HEK293 (cell line): ENCODE measurements around the gene CMAS.

Source experiments
- GLI2 ChIP-seq: fragments of 450-650 bp; formaldehyde crosslinking; IDR thresholded peaks from 2 replicates; pipeline ENCODE4; 2017; ENCODE audit warnings: missing biosample characterization, missing genetic modification characterization, low read depth, borderline replicate concordance
- KLF10 ChIP-seq: fragments of 450-650 bp; IDR thresholded peaks from 2 replicates; pipeline ENCODE4 v1.5.1; 2018; ENCODE audit warnings: missing biosample characterization, mild to moderate bottlenecking, missing genetic modification characterization
- MEIS1 ChIP-seq: sonication (generic); formaldehyde crosslinking; IDR thresholded peaks from 2 replicates; pipeline ENCODE4 v1.8.1; 2022; ENCODE audit warnings: missing genetic modification reagents, mild to moderate bottlenecking, borderline replicate concordance
- MZF1 ChIP-seq: fragments of 450-650 bp; formaldehyde crosslinking; IDR thresholded peaks from 2 replicates; pipeline ENCODE4 v1.5.1; 2017; ENCODE audit warnings: missing biosample characterization, missing genetic modification characterization, borderline replicate concordance
- YY2 ChIP-seq: fragments of 450-650 bp; formaldehyde crosslinking; IDR thresholded peaks from 2 replicates; pipeline ENCODE4 v1.5.1; 2016; ENCODE audit warnings: missing biosample characterization, missing genetic modification characterization
- ZNF169 ChIP-seq: fragments of 450-650 bp; formaldehyde crosslinking; IDR thresholded peaks from 2 replicates; pipeline ENCODE4 v1.5.1; 2016; ENCODE audit warnings: missing biosample characterization, missing genetic modification characterization
- ZNF211 ChIP-seq: fragments of 450-650 bp; formaldehyde crosslinking; IDR thresholded peaks from 2 replicates; pipeline ENCODE4 v1.5.1; 2016; ENCODE audit warnings: low read depth, missing biosample characterization, missing genetic modification characterization
- TF ChIP-seq, protein P1 (sequence below): fragments of 450-650 bp; formaldehyde crosslinking; IDR thresholded peaks from 2 replicates; pipeline ENCODE4 v1.5.1; 2016; ENCODE audit warnings: missing biosample characterization, missing genetic modification characterization
- TF ChIP-seq, protein P2 (sequence below): fragments of 450-650 bp; formaldehyde crosslinking; IDR thresholded peaks from 2 replicates; pipeline ENCODE4 v1.5.1; 2016; ENCODE audit warnings: missing biosample characterization, missing genetic modification characterization
- TF ChIP-seq, protein P3 (sequence below): fragments of 450-650 bp; formaldehyde crosslinking; IDR thresholded peaks from 2 replicates; pipeline ENCODE4 v1.5.1; 2016; ENCODE audit warnings: missing biosample characterization, missing genetic modification characterization

DNA sequence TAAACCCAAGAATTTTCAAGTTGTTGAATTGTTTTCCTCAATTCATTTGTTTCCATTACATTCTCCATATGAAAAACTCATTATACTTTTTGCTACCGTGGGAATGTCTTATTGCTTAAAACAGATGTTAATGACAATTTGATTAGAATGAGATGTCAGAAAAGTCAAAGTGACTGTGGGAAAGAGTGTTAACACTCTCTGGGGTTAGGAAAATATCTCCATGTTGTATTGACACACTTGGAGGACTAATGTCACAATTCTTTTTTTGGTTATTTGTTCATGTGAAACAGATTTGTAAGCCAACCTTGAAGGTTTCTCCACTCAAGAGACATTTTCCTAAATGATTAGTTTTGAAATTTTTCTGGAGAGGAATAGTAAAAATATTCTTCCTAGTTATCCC lies 47.2 kb upstream of the CMAS start:
- TF ChIP-seq, protein P1, sequence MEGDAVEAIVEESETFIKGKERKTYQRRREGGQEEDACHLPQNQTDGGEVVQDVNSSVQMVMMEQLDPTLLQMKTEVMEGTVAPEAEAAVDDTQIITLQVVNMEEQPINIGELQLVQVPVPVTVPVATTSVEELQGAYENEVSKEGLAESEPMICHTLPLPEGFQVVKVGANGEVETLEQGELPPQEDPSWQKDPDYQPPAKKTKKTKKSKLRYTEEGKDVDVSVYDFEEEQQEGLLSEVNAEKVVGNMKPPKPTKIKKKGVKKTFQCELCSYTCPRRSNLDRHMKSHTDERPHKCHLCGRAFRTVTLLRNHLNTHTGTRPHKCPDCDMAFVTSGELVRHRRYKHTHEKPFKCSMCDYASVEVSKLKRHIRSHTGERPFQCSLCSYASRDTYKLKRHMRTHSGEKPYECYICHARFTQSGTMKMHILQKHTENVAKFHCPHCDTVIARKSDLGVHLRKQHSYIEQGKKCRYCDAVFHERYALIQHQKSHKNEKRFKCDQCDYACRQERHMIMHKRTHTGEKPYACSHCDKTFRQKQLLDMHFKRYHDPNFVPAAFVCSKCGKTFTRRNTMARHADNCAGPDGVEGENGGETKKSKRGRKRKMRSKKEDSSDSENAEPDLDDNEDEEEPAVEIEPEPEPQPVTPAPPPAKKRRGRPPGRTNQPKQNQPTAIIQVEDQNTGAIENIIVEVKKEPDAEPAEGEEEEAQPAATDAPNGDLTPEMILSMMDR = no peak
- no peak for TF ChIP-seq ZNF211 (tag by site-specific recombination)
- no peak for TF ChIP-seq ZNF169
- TF ChIP-seq, protein P2, sequence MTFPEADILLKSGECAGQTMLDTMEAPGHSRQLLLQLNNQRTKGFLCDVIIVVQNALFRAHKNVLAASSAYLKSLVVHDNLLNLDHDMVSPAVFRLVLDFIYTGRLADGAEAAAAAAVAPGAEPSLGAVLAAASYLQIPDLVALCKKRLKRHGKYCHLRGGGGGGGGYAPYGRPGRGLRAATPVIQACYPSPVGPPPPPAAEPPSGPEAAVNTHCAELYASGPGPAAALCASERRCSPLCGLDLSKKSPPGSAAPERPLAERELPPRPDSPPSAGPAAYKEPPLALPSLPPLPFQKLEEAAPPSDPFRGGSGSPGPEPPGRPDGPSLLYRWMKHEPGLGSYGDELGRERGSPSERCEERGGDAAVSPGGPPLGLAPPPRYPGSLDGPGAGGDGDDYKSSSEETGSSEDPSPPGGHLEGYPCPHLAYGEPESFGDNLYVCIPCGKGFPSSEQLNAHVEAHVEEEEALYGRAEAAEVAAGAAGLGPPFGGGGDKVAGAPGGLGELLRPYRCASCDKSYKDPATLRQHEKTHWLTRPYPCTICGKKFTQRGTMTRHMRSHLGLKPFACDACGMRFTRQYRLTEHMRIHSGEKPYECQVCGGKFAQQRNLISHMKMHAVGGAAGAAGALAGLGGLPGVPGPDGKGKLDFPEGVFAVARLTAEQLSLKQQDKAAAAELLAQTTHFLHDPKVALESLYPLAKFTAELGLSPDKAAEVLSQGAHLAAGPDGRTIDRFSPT (tag by site-specific recombination) = no peak
- TF ChIP-seq KLF10 (tag by site-specific recombination) = no peak
- TF ChIP-seq, protein P3, sequence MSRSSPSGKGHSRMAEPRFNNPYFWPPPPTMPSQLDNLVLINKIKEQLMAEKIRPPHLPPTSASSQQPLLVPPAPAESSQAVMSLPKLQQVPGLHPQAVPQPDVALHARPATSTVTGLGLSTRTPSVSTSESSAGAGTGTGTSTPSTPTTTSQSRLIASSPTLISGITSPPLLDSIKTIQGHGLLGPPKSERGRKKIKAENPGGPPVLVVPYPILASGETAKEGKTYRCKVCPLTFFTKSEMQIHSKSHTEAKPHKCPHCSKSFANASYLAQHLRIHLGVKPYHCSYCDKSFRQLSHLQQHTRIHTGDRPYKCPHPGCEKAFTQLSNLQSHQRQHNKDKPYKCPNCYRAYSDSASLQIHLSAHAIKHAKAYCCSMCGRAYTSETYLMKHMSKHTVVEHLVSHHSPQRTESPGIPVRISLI (tag by site-specific recombination) = no peak
- no peak for TF ChIP-seq MEIS1 (CRISPR knock-in tag)
- no peak for TF ChIP-seq YY2 (tag by site-specific recombination)
- no peak for TF ChIP-seq GLI2 (tag by site-specific recombination)
- TF ChIP-seq MZF1 (tag by site-specific recombination) = no peak
